ENCODE measurements around the gene FEV.

The FEV gene

DNA sequence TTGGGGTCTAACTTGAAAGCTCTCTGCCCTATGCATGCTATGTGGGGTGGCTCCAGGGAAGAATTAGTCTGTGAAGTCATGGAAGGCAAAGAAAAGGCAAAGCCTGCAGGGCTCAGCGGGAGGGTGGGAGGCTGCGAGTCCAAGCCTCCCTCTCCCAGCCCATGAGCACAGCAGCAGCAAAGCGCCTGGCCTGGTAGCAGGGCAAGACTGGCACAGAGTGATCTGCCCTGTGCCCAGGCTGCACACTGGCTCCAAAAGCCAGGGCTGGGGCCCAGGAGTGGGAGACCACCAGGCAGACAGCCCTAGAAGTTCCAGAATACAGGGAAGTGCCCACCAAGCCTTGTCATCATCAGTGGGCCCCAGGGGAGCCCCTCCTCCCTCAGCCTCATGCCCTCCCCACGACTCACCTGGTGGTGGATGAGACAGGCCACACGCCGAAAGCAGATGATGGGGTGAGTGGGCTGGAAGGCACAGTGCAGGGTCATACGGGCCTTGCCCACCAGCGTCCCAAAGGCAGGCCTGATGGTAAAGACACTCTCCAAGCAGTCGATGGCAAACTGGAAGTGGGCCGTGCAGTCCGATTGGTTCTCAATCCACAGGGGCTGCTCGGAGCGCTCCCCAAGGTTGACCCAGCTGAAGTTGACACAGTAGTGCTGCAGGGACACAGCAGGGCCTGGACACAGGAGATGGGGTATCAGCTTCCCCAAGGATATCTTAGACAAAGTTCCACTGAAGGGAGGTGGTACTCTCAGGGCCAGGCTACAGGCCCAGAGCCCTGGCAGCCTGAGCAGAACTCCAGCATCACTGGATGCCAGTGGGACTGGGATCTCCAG is 44.2 kb upstream of the FEV start:
- Mint-ChIP-seq H3K4me3 (no peak overlapping the region), H3K4me1 (no peaks in the 10 kb centered on the region), H3K36me3 (ENCODE audit: low read depth) (no peaks in the 10 kb centered on the region), H3K27ac (no peak overlapping the region), H3K27me3 (ENCODE audit: low read depth, poor library complexity) (peaks cover 67% of the 10 kb centered on the region), H3K9me3 (no peaks in the 10 kb centered on the region)
- TF ChIP-seq, protein P1, sequence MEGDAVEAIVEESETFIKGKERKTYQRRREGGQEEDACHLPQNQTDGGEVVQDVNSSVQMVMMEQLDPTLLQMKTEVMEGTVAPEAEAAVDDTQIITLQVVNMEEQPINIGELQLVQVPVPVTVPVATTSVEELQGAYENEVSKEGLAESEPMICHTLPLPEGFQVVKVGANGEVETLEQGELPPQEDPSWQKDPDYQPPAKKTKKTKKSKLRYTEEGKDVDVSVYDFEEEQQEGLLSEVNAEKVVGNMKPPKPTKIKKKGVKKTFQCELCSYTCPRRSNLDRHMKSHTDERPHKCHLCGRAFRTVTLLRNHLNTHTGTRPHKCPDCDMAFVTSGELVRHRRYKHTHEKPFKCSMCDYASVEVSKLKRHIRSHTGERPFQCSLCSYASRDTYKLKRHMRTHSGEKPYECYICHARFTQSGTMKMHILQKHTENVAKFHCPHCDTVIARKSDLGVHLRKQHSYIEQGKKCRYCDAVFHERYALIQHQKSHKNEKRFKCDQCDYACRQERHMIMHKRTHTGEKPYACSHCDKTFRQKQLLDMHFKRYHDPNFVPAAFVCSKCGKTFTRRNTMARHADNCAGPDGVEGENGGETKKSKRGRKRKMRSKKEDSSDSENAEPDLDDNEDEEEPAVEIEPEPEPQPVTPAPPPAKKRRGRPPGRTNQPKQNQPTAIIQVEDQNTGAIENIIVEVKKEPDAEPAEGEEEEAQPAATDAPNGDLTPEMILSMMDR (IDR thresholded peaks at IDR 0.05): no peak
- no peak for DNase-seq

DNA sequence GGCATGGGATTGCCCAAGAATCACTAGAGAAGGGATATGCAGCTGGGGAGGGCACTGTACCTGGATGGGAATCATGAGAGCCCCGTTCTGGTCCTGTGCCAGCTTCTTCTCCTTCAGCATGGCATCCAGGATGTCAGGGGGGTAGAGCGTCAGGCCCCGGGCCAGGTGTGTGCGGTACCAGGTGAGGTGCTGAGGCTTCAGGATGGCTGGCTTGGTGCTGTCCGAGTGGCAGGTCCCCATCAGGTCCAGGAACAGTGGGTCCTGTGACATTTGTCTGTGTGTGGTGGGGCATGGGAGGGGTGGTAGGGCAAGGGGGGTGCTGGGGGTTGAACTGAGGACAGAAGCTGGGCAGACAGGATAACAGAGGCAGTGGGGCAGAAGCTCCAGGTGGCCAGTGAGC is 43.2 kb upstream of the FEV start:
- Mint-ChIP-seq H3K36me3 (ENCODE audit: low read depth) (no peaks in the 10 kb centered on the region), H3K27ac (no peak overlapping the region), H3K9me3 (no peaks in the 10 kb centered on the region), H3K27me3 (ENCODE audit: low read depth, poor library complexity) (peaks cover 56% of the 10 kb centered on the region), H3K4me3 (no peak overlapping the region), H3K4me1 (no peaks in the 10 kb centered on the region)
- TF ChIP-seq, protein P1 (IDR thresholded peaks at IDR 0.05): no peak
- DNase-seq: no peak

DNA sequence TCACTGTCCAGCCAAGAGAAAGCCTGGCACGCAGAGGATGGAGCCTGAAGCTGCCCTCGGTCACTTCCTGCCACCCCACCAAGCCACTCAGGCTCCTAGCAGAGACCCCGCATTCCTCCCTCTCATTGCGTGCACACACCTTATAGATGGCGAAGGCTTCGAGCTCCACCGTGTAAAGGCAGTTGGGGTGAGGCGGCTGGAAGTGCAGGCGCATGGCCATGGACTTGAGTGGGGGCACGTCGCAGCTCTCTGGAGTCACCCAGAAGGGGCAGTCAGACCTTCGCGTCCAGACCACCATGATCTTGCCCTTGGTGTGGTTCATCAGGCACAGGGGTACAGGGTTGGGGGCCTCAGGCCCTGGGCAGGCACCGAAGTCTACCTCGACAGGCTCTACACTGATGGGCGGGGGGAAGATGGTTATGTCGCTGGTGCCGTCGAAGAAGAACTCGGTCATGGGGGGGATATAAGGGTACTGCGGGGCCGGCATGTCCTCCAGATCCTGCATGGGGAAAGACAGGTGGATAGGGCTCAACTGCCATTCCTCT is 42.6 kb upstream of the FEV start:
- TF ChIP-seq, protein P1 (IDR thresholded peaks at IDR 0.05): no peak
- H3K27ac Mint-ChIP-seq: no peak overlapping the region
- no peaks in the 10 kb centered on the region for H3K36me3 Mint-ChIP-seq (ENCODE audit: low read depth)
- DNase-seq: no peak
- H3K27me3 Mint-ChIP-seq (ENCODE audit: low read depth, poor library complexity): peaks cover 51% of the 10 kb centered on the region
- H3K4me3 Mint-ChIP-seq: no peak overlapping the region
- no peaks in the 10 kb centered on the region for H3K4me1 Mint-ChIP-seq
- no peaks in the 10 kb centered on the region for H3K9me3 Mint-ChIP-seq

DNA sequence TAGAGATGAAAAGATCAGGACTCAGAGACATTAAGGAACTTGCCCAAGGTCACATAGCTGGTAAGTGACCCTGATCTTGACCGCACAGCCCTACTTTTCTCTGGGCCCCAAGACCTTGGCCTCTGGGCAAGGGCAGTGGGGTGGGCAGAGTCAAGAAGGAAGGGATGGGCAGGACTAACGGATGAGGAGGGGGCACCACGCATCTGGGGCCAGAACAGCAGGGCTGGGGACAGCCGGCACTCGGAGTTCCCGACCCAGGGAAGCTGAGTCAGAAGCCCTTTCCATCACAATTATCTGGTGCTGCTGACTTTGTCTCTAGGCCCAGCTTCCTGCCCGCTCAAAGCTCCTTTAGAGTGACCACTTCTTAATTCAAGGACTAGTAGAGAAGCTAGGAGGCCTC is 42.0 kb upstream of the FEV start:
- Mint-ChIP-seq H3K27ac (no peak overlapping the region), H3K4me3 (no peak overlapping the region), H3K4me1 (no peaks in the 10 kb centered on the region), H3K9me3 (no peaks in the 10 kb centered on the region), H3K27me3 (ENCODE audit: low read depth, poor library complexity) (peaks cover 44% of the 10 kb centered on the region), H3K36me3 (ENCODE audit: low read depth) (no peaks in the 10 kb centered on the region)
- TF ChIP-seq, protein P1 (IDR thresholded peaks at IDR 0.05): no peak
- DNase-seq: no peak

DNA sequence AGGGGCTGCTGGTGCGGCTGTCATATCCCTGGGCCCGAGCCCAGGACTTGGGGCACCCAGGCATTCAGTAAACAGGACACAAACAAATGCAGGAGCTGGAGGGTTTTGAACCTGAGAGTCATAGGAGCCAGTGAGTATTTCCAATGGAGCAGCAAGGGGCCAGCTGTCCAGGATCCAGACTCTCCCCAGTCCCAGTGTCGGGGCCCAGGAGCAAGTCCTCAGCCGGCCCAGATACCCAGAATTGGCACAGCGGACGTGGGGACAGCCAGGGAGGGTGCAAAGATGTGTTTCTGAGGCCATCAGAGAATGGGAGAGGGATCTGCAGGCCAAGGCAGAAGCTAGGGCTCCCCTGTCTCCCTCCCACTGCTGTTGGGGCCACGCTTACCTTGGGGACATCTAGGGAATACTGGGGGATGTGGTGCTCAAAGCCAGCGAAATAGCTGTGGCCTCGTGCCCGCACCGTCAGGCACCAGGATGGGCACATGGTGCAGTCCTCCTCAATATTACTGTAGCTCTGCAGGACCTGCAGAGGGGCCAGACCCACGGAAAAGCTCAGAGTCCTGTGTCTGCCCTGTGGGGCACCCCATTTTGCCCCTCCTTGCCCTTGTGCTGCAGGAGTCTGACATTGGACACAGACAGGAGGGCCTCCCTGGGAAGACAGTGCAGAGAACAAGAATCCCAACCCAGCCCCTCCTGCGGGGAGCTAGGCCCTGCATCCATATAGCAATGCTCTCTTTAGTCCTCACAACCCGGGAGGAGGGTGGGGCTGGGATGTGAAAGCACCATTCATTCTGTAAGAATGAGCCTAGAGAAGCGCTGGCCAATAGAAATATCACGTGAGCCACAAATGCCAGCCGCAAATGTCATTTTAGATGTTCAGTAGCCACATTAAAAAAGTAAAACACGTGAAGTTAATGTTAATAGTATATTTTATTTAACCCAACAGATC is 40.9 kb upstream of the FEV start:
- H3K27ac Mint-ChIP-seq: no peak overlapping the region
- DNase-seq: no peak
- no peak overlapping the region for H3K4me3 Mint-ChIP-seq
- no peaks in the 10 kb centered on the region for H3K9me3 Mint-ChIP-seq
- peaks cover 45% of the 10 kb centered on the region for H3K27me3 Mint-ChIP-seq (ENCODE audit: low read depth, poor library complexity)
- TF ChIP-seq, protein P1 (IDR thresholded peaks at IDR 0.05): no peak
- H3K36me3 Mint-ChIP-seq (ENCODE audit: low read depth): no peaks in the 10 kb centered on the region
- no peaks in the 10 kb centered on the region for H3K4me1 Mint-ChIP-seq

All from nephron progenitor cell (in vitro differentiated cells).